Mononuclear cell (primary cell): ENCODE measurements around the gene CABP1. TPM values are rescaled to one million over a fixed set of nuclear protein-coding genes. Genes with fewer than 3 reads are reported as not detected.
"Not testable (repeated sequence)": the region's sequence is repeated elsewhere in the genome, so short reads cannot be mapped to it uniquely, and the experiment has no call there.

Experiments used
- H3K27me3 ChIP-seq: 2 replicates; pipeline ENCODE4 v1.6.0; 2011; ENCODE audit warnings: low read length, control low read depth; ENCODE audit not compliant: insufficient read depth
- H3K4me1 ChIP-seq: 2 replicates; pipeline ENCODE4 v1.5.1; 2011; ENCODE audit warnings: mild to moderate bottlenecking, low read length, control low read depth; ENCODE audit not compliant: insufficient read depth
- H3K4me3 ChIP-seq: 2 replicates; pipeline ENCODE4 v1.5.1; 2011; ENCODE audit warnings: mild to moderate bottlenecking, low read length, moderate library complexity
- H3K9me3 ChIP-seq: 2 replicates; pipeline ENCODE4 v1.5.1; 2011; ENCODE audit warnings: low read depth, mild to moderate bottlenecking, control low read depth, low read length
- total RNA-seq: library from RNA; depleted of rRNA; stranded (reverse); fragments of >200 nt; gene quantifications from one replicate; pipeline ENCODE4 v1.2.3, GENCODE V29; 2012

Gene CABP1
- total RNA-seq, 1 donor: not detected

DNA sequence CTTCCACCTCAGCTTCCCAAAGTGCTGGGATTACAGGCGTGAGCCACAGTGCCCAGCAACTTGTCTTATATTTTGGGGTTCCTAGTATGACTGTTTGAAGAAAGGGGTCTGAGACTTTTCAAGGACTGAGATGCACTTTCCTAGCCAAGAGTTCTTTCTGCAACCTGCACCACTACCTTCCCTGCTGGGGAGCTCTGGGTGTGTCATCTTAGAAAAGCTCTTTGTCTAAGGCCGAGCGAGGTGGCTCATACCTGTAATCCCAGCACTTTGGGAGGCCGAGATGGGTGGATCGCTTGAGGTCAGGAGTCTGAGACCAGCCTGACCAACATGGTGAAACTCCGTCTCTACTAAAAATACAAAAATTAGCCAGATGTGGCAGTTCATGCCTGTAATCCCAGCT is 29.8 kb downstream of the CABP1 start:
- H3K9me3 ChIP-seq, H3K27me3 ChIP-seq, H3K4me3 ChIP-seq: not testable (repeated sequence)
- peaks cover 15% of the 10 kb centered on the region for H3K4me1 ChIP-seq

DNA sequence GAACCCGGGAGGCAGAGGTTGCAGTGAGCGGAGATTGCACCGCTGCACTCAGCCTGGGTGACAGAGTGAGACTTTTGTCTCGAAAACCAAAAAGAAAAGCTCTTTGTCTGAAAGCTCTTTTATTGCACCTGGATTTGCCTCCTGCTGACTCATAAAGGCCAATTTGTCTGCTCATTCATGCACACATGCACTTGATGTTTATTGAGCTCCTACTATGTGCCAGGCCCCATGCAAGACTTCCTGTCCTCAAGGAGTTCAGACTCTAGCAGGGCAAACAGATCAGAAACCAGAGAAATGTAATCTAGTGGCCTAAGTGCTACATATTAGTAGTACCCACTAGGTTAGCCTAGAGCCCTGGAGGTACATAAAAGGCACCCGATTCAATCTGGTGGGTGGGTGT is 30.2 kb downstream of the CABP1 start:
- peaks cover 15% of the 10 kb centered on the region for H3K4me1 ChIP-seq
- H3K4me3 ChIP-seq: no peak overlapping the region
- H3K27me3 ChIP-seq: no peaks in the 10 kb centered on the region
- no peaks in the 10 kb centered on the region for H3K9me3 ChIP-seq

DNA sequence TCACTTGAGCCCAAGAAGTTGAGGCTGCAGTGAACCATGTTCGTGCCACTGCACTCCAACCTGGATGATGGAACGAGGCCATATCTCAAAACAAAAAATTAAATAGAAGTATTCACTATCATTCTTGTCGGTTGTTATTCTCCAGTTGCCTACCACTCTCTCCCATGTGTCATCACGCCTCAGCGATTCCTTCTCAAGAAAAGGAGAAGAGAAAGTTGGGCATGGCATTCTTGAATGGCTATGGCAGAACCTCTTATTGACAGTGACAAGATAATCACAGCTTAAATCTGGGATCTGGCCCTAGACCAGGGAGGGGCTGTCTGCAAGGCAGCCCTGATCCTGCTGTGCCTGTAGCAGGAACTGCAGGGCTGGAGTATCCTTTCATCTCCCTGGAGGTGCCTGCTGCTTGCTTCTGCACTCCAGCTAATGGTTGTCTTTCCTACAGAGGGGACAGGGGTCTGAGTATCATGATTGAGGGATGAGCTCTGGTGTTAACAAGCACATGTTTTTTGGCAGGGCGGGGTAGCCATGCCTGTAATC is 33.7 kb downstream of the CABP1 start:
- no peaks in the 10 kb centered on the region for H3K27me3 ChIP-seq

DNA sequence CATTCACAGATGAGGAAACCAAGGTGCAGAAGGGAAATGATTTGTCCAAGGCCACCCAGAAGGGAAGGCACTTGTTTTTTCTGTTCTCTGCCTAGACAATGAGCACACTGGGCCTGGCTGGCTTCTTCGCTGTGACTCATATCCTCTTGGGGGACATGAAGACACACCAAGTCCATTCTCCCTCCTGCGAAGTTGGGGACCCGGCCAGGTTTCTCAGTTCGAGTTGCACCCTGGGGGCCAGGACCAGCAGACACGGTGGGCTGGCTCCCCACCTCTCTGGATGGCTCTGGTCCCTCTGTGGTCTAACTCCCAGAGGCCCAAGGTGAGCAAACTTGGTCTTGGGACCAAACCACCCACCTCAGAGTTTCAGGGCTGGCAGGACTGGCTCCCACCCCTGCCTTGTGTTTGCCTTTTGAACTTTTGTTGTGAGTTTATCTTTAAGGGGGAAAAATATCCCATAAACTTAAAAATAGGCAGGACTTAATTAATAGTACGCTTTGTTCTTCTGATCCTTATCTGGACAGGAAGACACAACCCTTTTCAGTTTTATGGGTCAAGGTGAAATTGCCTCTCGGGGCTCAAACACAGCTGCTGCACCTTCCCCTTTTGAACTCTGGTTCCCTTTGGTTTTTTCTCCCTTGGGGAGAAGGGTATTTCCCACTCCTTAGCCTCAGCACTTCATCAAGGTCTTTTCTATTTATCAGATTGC is 37.5 kb downstream of the CABP1 start:
- H3K9me3 ChIP-seq: no peaks in the 10 kb centered on the region
- peaks cover 40% of the 10 kb centered on the region for H3K4me1 ChIP-seq

More for the DNA sequence above, 33.7 kb downstream of the CABP1 start:
- H3K9me3 ChIP-seq: no peaks in the 10 kb centered on the region
- no peak overlapping the region for H3K4me3 ChIP-seq
- peaks cover 31% of the 10 kb centered on the region for H3K4me1 ChIP-seq

DNA sequence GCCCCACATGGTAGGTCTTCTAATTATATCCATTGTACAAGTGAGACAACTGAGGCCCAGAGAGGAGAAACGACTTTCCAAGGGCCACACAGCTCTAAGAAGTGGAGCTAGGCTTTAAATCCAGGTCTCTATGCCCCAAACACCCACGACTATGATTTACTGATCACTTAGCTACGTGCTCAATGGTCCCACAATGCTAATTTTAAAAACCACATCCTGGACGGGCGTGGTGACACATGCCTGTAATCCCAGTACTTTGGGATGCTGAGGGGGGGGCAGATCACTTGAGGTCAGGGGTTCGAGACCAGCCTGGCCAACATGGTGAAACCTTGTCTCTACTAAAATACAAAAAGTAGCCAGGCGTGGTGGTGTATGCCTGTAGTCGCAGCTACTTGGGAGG is 38.1 kb downstream of the CABP1 start:
- no peak overlapping the region for H3K4me3 ChIP-seq
- no peaks in the 10 kb centered on the region for H3K9me3 ChIP-seq
- peaks cover 41% of the 10 kb centered on the region for H3K4me1 ChIP-seq
- H3K27me3 ChIP-seq: no peaks in the 10 kb centered on the region

More for the DNA sequence above, 37.5 kb downstream of the CABP1 start:
- no peaks in the 10 kb centered on the region for H3K27me3 ChIP-seq
- no peak overlapping the region for H3K4me3 ChIP-seq

DNA sequence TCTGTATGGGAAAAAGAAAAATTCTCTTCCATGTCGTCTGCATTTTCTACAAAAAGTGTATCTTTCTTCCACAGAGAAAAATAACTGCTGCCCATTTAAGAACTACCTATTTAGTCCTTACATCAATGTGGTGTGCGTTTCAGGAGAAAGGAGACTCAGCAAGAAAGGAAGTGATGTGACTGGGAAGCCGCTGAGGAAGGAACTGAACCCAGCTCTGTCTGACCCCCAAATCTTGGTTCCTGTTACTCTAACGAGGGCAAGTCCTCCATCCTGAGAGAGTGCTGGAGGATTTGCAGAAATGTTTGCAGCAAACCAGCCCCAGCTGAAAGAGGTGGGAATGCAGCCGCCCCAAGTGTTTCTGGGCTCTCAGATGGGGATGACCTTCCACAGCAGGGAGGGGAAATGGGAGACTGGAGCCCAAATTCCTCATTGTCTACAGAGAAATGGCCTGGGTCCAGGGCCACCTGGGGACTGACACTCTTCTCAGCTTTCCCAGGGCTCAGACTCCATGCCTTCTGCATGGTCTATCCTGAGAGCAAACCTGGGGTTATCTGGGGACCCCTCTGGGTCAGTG is 39.8 kb downstream of the CABP1 start:
- no peaks in the 10 kb centered on the region for H3K27me3 ChIP-seq
- no peaks in the 10 kb centered on the region for H3K9me3 ChIP-seq
- H3K4me1 ChIP-seq: peaks cover 47% of the 10 kb centered on the region
- H3K4me3 ChIP-seq: no peak overlapping the region

DNA sequence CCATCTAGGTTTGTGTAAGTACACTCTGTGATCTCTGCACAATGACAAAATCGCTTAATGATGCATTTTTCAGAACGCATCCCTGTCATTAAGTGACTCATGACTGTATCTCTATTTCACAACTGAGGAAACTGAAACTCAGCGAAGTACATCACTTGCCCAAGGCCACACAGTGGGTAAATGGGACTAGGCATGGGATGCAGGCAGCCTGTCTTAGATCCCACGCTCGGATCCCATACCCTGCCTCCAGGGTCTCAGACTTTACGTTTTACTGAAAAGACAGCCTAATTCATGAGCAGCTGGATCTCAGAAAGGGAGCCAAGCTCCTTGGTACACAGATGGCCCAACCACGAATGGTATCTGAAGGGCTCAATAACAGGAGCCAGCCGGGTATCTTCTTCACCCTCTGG is 44.1 kb downstream of the CABP1 start:
- Histone ChIP-seq H3K27me3 (no peaks in the 10 kb centered on the region), H3K9me3 (no peaks in the 10 kb centered on the region), H3K4me1 (peaks cover 62% of the 10 kb centered on the region), H3K4me3 (no peak overlapping the region)

DNA sequence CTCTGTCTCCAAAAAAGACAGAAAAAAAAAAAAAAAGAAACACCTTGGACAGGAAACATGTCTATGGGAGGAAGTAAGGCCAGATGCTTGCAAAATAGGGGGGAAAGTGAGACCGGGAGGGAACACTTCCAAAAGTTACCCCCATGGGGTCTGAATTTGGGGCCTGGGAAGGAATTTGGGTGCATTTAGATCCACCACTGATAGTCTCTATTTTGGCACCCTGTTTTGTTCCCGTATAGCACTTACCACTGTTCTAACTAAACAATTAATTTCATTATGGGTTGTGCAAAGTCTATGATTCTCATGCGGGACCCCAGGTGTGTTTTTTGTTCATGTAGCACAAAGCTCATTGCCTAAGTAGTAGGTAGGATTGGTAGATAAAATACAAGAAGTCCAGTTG is 45.1 kb downstream of the CABP1 start:
- H3K27me3 ChIP-seq: no peaks in the 10 kb centered on the region
- no peaks in the 10 kb centered on the region for H3K9me3 ChIP-seq
- H3K4me1 ChIP-seq: peaks cover 62% of the 10 kb centered on the region
- no peak overlapping the region for H3K4me3 ChIP-seq

DNA sequence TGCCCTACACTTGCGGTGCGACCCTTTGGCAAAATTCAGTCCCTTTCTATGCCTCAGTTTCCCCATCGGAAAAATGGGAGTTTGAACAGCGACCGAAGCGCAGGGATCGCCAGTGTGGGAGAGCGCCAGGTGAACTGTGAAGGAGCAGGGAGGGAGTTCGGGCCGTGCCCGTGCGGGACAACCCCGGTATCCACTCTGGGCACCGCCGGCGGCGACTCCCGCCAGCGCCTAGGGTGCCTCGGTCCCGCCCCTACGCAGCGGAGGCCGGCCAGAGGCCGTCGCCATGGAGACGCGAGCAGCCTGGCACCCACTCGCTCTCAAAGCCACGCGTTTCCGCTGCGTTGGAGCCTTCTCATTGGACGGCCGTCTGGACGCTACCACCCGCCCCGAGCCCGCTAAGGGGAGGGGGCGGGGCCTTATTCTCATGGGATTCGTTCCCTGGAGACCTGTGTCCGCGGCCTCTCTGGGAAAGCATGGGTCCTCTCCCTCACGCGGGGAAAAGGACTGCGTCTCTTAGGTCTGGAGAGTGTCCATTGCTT is 45.8 kb downstream of the CABP1 start:
- Histone ChIP-seq H3K9me3 (no peaks in the 10 kb centered on the region), H3K4me1 (peaks cover 57% of the 10 kb centered on the region), H3K27me3 (no peaks in the 10 kb centered on the region), H3K4me3 (peak overlapping the region; percentile 87)

DNA sequence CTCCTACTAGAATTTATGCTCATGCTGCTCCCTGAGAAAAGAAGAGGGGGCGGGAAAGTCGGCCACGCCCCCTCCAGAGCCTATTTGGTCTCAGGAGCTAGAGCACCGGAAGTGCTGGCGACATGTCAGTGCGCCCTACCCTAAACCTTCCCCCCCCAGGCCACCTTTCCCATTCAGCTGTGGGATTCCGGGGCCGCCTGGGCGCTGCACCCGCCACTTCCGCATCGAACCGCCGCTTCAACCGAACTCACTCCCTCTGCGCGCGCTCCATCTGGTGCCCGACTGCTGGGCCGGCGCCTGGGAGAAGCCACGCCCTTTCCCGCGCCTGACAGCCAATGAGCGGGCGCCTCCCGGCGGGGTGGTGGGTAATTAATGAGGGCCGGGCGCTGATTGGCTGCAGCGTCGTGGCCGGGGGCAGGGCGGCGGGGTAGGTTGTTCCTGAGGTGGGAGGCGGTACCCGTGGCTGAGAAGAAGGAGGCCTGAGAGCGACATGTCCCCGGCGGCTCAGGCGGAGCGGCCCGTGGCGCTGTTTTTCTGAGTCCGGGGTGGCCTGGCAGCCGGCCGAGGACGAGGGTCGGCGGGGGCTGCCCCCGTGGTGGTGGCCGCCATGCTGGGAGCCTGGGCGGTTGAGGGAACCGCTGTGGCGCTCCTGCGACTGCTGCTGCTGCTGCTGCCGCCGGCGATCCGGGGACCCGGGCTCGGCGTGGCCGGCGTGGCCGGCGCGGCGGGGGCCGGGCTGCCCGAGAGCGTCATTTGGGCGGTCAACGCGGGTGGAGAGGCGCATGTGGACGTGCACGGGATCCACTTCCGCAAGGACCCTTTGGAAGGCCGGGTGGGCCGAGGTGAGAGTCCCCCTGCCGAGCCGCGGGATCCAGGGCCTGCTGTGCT is 46.5 kb downstream of the CABP1 start, which contains the start of gene MLEC:
TSS of gene MLEC (plus strand) at position 460 of the 888 bp plus-strand sequence. CDS start at position 608, 148 bp downstream.
- Histone ChIP-seq H3K4me3 (peak within 1 kb of the TSS; percentile 87), H3K4me1 (peaks cover 59% of the 10 kb centered on the region), H3K9me3 (no peaks in the 10 kb centered on the region), H3K27me3 (no peaks in the 10 kb centered on the region)

DNA sequence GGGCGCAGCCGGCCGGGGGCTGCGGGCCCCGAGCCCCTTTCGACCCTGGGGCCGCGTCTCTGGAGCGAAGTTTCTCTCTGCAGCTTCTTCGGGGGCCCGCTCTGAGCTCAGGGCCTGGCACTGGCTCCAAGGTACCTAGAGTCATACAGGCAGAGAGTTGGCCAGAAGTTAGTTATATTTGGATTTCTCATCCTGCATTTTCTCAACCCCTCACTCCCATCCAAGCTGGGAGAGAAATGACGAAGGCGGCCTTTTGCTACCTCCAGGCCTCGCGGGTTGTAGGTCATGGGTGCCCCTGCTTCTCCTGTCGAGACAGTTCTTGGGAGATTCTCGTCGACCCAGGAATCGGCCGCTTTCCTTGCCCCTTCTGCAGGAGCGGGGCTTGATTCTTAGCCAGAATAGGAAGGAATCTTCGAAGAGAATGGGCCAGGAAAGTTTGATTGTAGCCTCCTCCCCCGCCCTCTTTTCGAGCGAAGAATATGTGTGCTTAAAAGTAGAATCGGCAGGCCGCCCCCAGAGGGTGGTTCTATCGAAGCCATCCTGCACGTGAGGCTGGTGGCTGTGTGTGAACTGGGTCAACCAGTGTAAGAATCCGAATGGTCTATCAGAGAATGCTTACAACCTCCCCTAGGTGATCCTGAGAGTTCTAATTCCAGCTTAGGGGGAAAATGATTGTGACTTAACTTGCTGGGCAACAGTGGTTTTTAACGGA is 47.3 kb downstream of the CABP1 start:
- no peaks in the 10 kb centered on the region for H3K27me3 ChIP-seq
- no peaks in the 10 kb centered on the region for H3K9me3 ChIP-seq
- peaks cover 67% of the 10 kb centered on the region for H3K4me1 ChIP-seq
- peak overlapping the region; percentile 87 for H3K4me3 ChIP-seq

DNA sequence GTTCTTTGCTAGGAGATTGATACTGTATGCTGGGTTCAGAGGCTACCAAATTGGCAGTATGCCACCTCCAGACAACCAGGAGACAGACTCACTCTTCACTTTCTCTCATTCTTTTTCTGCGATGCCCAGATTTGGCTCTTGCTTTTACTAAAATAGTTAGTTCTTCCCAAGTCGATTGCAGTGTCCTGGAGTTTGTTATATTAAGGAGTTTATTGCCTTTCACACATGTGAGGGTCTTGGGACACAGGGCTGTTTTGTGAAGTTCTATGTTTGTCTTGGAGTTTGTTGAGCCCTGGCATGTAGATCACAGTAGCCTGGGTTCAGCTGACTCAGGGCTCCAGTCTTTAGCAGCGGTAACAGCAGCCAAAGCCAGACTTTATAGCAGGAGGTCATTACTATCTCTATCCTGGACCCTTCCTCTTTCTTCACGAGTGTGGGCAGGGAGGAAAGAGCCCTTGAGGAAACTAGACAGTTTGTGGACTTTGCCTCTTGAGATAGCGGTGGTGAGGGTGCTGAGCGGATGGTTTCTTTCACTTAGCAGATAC is 48.2 kb downstream of the CABP1 start:
- Histone ChIP-seq H3K4me3 (peak overlapping the region; percentile 87), H3K4me1 (peaks cover 67% of the 10 kb centered on the region)

DNA sequence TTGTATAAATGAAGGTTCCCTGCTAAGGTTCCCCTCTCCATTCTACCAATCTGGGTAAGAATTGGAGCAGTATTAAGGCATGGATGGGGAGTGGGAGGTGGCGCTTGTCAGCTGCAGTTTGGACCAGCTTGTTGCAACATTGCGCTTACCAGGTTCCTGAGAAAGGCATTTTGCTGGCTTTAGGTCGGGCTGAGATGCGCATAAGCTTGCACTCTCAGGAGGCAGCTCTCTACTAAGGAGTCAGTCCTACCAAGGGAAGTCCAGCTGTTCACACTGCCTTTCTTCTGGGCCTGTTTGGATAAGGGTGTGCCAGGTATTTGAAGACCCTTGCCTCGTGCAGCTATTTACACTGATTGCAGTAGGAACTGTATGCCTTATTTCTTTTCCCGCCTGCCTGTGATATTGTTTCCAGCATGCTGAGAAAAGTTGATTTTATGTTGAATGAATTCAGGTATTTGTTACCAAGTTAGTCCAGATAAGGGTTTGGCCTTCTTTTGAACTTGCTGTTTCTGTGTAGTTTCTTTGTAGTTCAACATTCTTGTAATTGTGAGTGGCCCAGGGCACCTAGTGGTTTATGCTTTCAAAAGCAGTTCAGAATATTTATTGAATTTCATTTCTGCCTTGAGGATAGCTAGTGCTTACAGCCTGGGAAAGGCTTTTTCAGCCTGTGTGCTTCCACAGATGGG is 49.1 kb downstream of the CABP1 start:
- no peaks in the 10 kb centered on the region for H3K27me3 ChIP-seq
- no peak overlapping the region for H3K4me3 ChIP-seq
- H3K9me3 ChIP-seq: no peaks in the 10 kb centered on the region
- peaks cover 59% of the 10 kb centered on the region for H3K4me1 ChIP-seq

More for the DNA sequence above, 48.2 kb downstream of the CABP1 start:
- no peaks in the 10 kb centered on the region for H3K27me3 ChIP-seq
- no peaks in the 10 kb centered on the region for H3K9me3 ChIP-seq

DNA sequence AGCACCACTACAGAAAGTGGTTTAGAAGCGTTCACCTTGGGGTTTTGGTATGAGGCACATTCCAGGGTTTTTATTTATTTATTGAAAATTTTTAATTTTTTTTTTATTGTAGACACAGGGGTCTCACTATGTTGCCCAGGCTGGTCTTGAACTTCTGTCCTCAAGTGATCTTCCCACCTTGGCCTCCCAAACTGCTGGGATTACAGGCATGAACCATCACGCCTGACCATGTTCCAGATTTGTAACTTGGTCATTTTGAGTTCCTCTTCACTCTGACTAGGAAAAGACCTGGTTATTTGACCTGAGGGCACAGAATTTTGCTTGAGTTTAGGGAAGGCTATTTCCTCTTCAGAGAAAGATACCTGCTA is 49.6 kb downstream of the CABP1 start:
- no peaks in the 10 kb centered on the region for H3K9me3 ChIP-seq
- H3K27me3 ChIP-seq: no peaks in the 10 kb centered on the region
- H3K4me1 ChIP-seq: peaks cover 54% of the 10 kb centered on the region
- no peak overlapping the region for H3K4me3 ChIP-seq
